ENCODE data around the gene CFAP46.
"Not testable (repeated sequence)": the region's sequence is repeated elsewhere in the genome, so short reads cannot be mapped to it uniquely, and the experiment has no call there.

CFAP46 gene

DNA sequence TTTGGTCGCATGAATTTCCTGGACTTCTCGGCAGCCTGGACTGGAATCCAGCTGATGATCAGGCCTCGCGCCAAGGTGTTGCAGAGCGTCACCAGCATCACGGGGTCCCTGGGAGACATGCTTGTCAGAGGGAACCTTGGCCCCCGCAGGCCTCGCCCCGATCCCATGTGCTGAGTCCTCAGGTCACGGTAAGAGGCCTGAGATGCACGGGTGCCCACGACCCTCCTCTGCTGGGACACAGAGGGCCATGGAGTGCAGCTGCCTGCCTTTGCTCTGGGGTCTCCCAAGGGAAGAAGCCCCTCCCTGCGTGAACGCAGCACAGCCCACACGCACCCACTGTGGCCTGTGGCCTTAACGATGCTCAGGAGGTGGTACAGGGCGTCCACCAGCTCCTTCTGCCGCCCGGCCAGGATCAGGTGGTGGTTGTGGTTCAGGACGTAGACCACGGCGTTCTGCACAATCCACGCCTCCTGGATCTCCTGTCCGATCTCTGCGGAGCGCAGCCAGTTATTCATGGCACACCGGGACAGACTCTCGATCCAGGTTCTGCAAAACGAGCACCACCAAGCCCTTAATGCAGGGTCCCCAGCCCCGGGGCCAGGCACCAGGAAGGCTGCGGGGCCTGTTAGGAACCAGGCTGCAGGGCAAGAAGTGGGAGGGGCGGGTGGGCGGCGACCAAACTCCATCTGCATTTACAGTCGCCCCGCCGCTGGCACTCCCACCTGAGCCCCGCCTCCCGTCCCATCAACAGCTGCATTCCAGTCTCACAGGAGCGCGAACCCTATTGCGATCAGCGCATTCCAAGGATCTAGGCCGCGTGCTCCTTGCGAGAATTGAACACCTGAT lies 29.4 kb downstream of the CFAP46 start:
- DNase-seq: peak in 1 of 4 experiments; percentile 5

GRCh38 chr10:132912225-132912712 lies 30.1 kb downstream of the CFAP46 start:
- DNase-seq: no peak

GRCh38 chr10:132911786-132912097 lies 30.6 kb downstream of the CFAP46 start:
- DNase-seq: no peak

GRCh38 chr10:132910901-132911785 lies 31.2 kb downstream of the CFAP46 start:
- DNase-seq: no peak

GRCh38 chr10:132910186-132910880 lies 32.0 kb downstream of the CFAP46 start:
- no peak for DNase-seq

DNA sequence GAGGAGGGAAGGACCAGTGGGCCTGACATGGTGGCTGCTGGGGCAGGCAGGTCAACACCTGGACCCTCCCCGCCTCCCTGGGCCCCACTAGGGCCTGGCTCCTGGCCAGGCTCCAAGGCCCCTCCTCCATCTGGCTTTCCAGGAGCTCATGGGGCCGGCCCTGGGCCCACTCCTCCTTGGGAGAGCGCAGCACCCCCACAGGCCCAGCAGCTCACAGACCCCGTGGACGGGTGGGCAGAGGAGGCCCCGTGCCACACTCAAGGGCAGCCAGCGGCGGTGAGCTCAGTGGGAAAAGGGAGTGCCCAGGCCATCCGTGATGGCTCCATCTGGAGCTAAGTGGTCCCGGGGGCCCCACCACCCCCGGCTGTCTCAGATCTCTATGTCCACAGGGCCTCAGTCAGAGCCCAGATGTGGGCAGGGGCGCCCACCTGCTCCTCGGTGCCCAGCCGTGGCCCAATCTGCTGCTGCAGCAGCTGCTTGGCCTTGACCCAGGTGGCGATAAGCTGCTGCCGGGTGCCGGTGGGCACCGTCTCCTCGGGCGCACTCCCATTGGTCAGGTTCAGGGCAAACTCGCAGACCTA lies 32.8 kb downstream of the CFAP46 start:
- no peak for DNase-seq

GRCh38 chr10:132908621-132909295 lies 33.6 kb downstream of the CFAP46 start:
- DNase-seq: no peak

DNA sequence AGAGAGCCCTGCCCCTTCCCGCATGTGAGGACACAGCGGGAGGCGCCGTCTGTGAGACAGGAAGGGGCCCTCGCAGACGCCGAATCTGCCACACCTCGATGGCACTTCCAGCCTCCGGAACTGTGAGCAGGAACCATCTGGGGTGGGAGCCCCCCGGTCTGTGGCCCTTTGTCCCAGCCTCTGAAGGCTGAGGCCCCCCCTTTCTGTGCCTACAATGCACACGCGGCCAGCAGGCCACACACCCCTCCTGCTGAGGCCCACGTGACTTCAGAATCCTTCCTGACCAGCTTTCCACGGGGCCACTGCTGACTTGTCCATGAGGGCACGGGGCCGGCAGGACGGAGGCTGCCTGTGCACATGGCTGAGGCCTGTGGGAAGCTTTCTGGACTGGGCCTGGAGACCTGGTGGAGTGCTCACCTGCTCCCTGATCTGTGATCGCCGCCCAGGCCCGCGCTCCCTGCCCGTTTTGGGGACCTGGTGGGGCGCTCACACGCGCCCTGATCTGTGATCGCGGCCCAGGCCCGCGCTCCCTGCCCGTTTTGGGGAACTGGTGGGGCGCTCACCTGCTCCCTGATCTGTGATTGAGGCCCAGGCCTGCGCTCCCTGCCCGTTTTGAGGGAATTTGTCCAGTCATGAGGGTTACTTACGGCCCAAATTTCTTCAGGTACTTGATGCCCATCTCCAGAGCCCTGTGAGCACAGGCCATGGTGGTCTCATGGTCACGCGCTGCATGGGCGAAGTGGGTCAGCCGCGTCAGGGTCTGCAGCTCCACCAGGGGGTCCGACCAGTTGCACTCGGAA lies 34.3 kb downstream of the CFAP46 start:
- no peak for DNase-seq

GRCh38 chr10:132906836-132907235 lies 35.5 kb downstream of the CFAP46 start:
- no peak for DNase-seq

DNA sequence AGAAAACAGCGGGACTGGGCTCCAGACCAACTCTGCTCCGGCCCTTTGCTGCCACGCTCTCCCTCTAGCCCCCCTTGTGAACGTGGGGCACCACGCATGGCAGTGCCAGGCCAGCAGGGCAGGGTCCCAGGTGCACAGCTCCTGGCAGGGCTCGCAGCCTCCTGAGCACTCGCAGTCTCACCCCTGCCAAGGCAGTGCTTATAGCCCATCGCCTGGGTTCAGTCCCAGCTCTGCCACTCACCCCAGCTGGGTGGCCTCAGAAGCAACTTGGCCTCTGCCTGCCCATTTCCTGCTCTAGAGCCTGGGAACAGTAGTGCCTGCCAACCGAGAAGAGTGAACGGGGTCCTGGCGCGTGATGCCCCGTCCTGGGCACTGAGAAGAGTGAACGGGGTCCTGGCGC lies 36.3 kb downstream of the CFAP46 start:
- no peak for DNase-seq

DNA sequence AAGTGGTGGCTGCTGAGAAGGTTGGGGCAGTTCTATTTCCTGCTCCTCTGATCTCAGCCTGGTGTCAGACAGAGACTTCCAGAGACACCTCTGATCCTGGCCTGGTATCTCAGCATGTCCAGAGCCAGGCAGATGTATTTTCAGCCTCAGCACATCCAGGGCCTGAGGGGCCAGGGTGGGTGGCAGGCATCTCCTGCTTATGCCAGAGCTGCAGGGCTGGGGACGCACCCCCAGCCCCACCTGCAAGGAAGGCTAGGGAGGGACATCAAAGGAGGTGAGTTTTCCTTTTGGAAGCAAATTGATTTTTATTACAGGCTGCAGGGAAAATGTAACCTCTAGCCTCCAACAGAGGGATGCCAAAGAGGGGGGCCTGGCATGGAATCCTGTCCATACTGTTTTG lies 36.7 kb downstream of the CFAP46 start:
- DNase-seq: no peak

- DNase-seq: no peak
Observed at GRCh38 chr10:132904814-132905649, 37.3 kb downstream of the CFAP46 start.

DNA sequence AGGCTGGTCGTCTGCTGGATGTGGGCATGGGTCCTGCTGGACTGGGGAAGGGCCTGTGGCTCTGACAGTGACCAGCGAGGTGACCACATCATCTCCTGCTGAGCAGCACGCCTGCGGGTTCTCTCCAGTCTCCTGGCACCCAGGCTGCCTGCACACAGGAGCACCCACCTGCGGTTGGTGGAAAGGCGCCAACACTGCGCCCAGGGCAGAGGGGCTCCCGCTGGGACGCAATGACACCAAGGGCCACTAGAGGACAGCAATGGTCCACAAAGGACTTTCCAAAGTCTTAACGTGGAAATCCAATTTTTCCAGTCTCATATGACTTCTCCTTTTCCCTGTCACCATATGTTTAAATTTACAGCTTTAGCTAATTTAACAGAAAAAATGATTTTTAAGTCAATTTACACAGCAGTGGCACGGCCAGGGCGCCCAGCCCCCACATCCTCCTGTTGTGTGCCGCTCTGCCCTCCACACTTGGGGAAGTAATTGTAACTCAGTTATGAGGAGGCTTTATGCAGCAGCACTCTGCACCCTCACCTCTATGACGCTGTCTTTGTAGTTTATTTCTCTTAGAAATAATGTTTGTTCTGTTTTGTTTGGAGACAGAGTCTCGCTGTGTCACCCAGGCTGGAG lies 38.1 kb downstream of the CFAP46 start:
- no peak for DNase-seq

- DNase-seq: not testable (repeated sequence)
Observed at GRCh38 chr10:132902656-132903575, 39.5 kb downstream of the CFAP46 start.

DNA sequence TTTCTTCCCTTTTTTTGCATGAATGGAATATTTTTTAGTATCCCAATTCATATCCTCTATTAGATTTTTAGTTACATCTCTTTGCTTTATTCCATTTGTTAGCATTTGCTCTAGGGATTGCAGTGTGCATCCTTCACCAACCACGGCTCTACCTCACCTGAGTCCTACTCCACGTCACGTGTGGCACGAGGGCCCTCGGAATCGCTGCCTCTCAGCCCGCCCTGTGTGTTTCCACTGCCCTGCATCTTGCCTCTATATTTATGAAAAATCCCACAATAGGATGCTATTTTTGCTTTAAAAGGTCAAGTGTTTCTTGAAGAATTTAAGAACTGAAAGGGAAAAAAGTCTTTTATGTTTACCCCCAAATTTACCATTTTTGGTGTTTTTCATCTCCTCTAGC lies 41.0 kb downstream of the CFAP46 start:
- DNase-seq: no peak

DNA sequence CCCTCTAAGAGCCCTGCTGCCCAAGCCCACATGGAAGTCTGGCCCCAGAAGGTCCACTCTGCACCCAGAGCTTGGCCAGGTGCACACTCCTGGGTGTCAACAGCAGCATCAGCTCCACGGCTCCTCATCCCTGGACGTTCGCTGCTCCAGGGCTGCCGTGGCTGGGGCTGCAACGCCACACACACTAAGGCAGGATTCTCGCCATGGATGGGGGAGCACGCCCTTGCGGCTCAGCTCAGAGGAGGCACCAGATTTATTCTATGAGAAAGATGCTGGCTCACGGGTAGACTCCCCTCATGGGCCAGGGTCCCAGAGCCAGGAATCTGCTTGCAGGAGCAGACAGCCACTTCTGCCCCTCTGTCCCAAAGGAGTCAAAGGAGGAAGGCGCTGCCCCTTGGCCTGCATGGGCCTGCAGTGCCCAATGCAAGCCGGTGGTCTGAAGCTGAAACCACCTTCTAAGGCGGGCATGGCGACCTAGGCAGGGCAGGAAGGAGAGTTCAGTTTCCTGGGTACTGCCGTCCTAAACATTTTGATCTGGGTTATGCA lies 42.1 kb downstream of the CFAP46 start:
- DNase-seq: no peak

- DNase-seq: no peak
Observed at GRCh38 chr10:132899751-132900065, 42.7 kb downstream of the CFAP46 start.

GRCh38 chr10:132899054-132899750 lies 43.2 kb downstream of the CFAP46 start:
- no peak for DNase-seq

All from activated naive CD4-positive, alpha-beta T cell (primary cell).